ENCODE results near the gene CD300LB. TPM values are rescaled to one million over a fixed set of nuclear protein-coding genes. Genes with fewer than 3 reads are reported as not detected.

The CD300LB gene
- total RNA-seq, 2 donors from 2014 or later = not detected

DNA sequence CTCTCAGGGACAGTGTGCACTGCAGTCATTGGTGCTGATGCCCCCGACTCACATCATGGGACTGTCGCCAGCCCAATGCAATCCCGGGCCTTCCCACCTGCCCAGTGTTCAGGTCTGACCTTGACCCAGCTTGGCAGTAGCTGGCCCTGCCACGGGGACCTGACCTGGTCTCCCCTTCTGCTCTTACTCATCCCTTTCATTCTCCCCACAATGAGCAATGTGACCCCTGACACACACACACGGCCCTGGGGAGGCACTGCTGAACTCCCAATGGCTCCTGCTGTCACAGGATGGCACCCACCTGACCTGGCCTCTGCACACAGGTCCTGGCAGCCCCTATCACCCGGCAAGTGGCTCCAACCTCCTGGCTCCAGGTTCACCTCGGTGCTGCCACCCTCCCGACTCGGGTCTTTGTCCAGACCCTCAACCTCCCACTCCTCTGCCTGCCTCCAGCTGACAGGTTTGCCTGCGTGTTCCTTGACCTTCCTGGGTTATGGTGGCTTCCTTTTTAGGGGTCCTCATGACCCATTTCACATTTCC lies 8.1 kb upstream of the CD300LB start:
- Mint-ChIP-seq H3K36me3 (no peaks in the 10 kb centered on the region), H3K27ac (no peak overlapping the region), H3K9me3 (no peaks in the 10 kb centered on the region)
- ATAC-seq = no peak
- no peak for DNase-seq (ENCODE audit: low spot score in 2 of 2)

DNA sequence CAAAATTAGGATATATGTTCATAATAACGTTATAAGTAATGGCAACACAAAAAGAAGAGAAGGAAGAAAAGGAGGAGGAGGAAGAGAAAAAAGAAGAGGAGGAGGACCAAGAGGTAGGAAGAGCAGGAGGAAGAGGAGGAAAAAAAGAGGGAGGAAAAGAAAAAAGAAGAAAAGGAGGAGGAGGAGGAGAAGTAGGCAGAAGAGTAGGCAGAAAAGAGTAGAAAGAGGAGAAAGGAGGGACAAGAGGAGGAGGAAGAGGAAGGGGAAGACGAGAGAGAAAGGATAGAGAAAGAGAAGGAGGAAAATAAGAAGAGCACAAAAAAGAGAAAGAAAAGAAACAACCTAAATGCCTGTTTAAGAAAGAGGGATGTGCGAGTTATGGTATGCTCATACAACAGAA lies 5.6 kb upstream of the CD300LB start:
- ATAC-seq = no peak
- H3K9me3 Mint-ChIP-seq = no peaks in the 10 kb centered on the region
- no peak for DNase-seq (ENCODE audit: low spot score in 2 of 2)
- peak overlapping the region in 1 of 2 donors; percentile 10 for H3K27ac Mint-ChIP-seq
- H3K36me3 Mint-ChIP-seq = no peaks in the 10 kb centered on the region

DNA sequence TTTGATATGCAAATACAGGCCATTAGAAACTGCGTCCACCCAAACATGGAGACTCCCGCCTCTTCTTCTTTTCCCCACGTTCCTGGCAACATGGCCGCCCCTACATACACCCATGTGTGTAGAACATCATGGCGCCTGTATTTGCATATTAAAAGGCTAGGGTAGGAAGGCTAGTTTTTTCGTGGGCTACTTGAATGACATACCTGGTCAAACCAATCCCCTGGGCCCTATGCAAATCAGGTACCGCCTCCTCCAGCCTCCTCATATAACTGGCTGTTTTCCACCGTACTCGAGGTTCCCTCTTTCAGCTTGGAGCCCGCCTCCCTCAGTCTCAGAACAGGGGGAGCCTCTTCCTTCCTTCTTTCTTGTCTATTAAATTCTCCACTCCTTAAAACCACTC lies 840 bp upstream of the CD300LB start:
- Mint-ChIP-seq H3K36me3 (no peaks in the 10 kb centered on the region), H3K27ac (no peak overlapping the region), H3K9me3 (no peaks in the 10 kb centered on the region)
- DNase-seq (ENCODE audit: low spot score in 2 of 2) (no peak), ATAC-seq (peak in 1 of 2 donors; percentile 48)

DNA sequence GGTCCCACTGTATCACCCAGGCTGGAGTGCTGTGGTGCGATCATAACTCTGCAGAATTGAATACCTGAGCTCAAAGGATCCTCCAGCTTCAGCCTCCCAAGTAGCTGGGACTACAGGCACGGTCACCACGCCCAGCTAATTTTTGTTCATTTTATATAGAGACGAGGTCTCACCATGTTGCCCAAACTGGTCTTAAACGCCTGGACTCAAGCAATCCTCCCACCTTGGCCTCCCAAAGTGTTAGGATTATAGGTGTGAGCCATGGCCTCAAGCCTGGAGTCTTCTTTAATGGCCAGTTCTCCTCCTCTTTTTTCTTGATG lies 484 bp downstream of the CD300LB start:
- Mint-ChIP-seq H3K36me3 (no peaks in the 10 kb centered on the region), H3K27ac (no peak overlapping the region), H3K9me3 (no peaks in the 10 kb centered on the region)
- DNase-seq (ENCODE audit: low spot score in 2 of 2) = no peak
- ATAC-seq = no peak

DNA sequence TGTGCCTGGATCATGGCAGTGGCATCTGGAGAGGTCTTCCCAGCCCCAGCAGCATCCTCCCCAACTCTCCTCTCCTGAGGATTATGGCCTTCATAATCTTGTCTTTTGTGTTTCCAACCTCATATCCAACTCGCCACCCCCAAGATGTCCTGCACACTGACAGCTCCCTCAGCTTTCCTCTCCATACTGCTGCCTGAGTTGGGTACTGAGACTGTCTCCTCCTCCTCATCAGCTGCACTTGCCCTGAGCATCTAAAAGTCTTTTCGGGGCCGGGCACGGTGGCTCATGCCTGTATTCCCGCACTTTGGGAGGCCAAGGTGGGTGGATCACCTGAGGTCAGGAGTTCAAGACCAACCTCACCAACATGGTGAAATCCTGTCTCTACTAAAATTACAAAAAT lies 2.0 kb downstream of the CD300LB start:
- H3K27ac Mint-ChIP-seq = no peak overlapping the region
- H3K9me3 Mint-ChIP-seq = no peaks in the 10 kb centered on the region
- H3K36me3 Mint-ChIP-seq = no peaks in the 10 kb centered on the region
- ATAC-seq (no peak), DNase-seq (ENCODE audit: low spot score in 2 of 2) (no peak)

DNA sequence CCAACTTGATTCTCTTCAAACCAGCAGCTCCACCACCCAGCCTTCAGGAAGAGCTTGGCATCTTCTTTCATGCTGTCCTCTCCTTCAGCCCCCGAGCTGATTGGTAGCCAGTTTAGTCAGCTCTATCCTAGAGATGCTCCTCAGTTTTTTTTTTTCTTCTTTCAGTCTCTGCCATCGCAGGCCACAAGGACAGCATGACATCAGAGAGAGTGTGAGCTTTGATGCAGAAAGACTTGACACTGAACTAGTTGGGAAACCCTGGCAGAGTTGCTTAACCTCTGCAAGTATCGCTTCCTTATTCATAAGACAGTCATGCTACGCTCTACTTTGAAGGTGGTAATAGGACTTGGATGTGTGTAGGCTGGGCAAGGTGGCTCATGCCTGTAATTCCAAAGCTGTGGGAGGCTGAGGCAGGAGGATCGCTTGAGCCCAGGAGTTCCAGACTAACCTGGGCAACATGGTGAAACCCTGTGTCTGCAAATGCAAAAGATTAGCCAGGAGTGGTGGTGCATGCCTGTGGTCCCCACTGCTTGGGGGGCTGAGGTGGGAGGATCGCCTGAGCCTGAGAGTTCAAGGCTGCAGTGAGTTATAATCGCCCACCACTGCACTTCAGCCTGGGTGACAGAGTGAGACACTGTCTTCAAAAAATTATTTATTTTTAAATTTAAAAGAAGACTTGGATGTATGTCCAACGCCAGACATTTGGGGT lies 2.6 kb downstream of the CD300LB start:
- Mint-ChIP-seq H3K36me3 (peaks cover 0 to under 1% of the 10 kb centered on the region in 2 donors), H3K27ac (no peak overlapping the region), H3K9me3 (no peaks in the 10 kb centered on the region)
- peak; percentile 46 to 50 for ATAC-seq
- no peak for DNase-seq (ENCODE audit: low spot score in 2 of 2)

DNA sequence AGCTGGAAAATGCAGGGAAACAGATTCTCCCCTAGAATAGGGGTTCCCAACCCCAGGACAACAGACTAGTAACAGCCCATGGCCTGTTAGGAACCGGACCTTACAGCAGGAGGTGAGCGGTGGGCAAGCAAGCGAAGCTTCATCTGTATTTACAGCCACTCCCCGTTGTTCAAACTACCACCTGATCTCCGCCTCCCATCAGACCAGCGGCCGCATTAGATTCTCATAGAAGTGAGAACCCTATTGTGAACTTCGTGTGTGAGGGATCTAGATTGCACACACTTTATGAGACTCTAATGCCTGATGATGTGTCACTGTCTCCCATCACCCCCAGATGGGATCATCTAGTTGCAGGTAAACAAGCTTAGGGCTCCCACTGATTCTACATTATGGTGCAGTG lies 3.5 kb downstream of the CD300LB start:
- no peak overlapping the region for H3K27ac Mint-ChIP-seq
- no peak for ATAC-seq

DNA sequence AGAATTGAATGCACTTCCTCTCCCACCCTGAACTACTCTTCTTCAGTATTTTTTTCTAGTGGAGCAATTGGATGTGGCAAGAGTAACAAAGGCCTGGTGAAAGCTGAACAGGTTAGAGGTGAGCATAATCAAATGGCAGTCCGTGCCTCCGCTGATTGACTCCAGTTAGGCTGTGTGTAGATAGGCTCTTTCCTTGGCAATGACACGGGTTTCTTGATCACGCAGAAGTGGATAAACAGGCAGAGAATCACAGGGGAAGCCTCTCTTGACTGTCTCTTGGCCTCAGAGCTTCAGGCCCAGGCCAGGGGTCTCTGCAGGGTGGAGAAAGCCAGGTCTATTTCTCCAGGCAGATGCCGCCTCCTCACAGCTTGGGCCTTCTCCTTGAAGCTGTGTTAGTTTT lies 4.2 kb downstream of the CD300LB start:
- Mint-ChIP-seq H3K9me3 (peaks cover 0 to 6% of the 10 kb centered on the region in 2 donors), H3K27ac (no peak overlapping the region), H3K36me3 (peaks cover 0 to 8% of the 10 kb centered on the region in 2 donors)
- ATAC-seq = no peak
- no peak for DNase-seq (ENCODE audit: low spot score in 2 of 2)

More for the DNA sequence above, 3.5 kb downstream of the CD300LB start:
- peaks cover 0 to 6% of the 10 kb centered on the region in 2 donors for H3K9me3 Mint-ChIP-seq
- peaks cover 0 to 8% of the 10 kb centered on the region in 2 donors for H3K36me3 Mint-ChIP-seq
- no peak for DNase-seq (ENCODE audit: low spot score in 2 of 2)

DNA sequence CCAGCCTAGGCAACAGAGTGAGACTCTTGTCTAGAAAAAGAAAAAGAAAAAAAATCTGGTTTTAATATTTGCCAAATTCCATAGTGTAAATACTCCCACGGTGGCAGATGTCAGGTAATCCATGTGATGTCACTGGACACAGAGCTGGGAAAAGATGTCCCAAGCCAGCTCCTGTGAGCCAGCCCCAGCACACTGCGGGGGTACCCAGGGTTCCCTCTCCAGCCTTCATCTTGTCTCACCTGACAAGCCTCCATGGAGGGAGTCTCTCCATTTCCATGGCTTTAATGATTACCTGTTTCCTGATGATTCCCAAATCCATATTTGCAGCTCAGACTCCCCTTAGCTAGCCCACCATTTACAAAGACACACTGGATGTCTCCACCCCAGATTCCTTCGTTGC lies 4.6 kb downstream of the CD300LB start:
- Mint-ChIP-seq H3K36me3 (peaks cover 0 to 8% of the 10 kb centered on the region in 2 donors), H3K27ac (no peak overlapping the region), H3K9me3 (peaks cover 0 to 6% of the 10 kb centered on the region in 2 donors)
- DNase-seq (ENCODE audit: low spot score in 2 of 2) (no peak), ATAC-seq (no peak)

DNA sequence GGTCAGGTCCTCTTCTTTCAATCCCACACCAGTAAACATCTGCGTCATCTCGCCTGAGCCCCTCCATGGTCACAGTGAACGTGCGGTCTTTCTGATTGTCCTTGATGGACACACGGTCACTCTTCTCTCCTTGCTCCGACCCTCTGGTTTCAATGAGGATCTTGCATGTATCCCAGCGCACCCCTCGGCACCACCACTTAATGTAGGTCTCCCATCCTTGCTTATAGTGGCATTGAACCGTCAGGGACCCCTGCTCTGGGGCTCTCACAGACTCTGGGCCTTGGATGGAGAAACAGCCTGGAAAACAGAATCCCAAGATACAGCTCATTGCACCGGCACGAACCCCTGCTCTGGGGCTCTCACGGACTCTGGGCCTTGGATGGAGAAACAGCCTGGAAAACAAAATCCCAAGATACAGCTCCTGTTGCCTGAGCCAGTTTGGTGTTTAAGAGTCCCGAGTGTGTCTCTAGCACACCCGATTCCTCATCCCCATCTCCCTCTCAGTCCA lies 5.4 kb downstream of the CD300LB start:
- no peak for DNase-seq (ENCODE audit: low spot score in 2 of 2)
- H3K36me3 Mint-ChIP-seq = peaks cover 0 to 8% of the 10 kb centered on the region in 2 donors
- no peak overlapping the region for H3K27ac Mint-ChIP-seq
- H3K9me3 Mint-ChIP-seq = peaks cover 0 to 8% of the 10 kb centered on the region in 2 donors
- no peak for ATAC-seq

DNA sequence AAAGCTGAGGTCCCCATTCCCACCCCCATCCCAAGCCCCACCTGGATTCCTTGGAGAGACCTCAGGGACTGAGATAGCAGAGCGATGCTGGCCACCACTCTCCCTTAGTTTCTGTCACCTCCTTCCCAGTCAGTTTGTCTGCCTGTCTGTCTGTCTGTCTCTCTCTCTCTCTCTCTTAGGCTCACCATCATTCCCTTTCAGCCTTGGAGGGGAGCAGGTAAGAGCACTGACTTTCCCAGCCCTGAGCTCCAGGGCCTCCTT lies 5.9 kb downstream of the CD300LB start:
- ATAC-seq (no peak), DNase-seq (ENCODE audit: low spot score in 2 of 2) (no peak)
- H3K9me3 Mint-ChIP-seq = peaks cover 0 to 10% of the 10 kb centered on the region in 2 donors
- no peak overlapping the region for H3K27ac Mint-ChIP-seq
- peaks cover 0 to 8% of the 10 kb centered on the region in 2 donors for H3K36me3 Mint-ChIP-seq

DNA sequence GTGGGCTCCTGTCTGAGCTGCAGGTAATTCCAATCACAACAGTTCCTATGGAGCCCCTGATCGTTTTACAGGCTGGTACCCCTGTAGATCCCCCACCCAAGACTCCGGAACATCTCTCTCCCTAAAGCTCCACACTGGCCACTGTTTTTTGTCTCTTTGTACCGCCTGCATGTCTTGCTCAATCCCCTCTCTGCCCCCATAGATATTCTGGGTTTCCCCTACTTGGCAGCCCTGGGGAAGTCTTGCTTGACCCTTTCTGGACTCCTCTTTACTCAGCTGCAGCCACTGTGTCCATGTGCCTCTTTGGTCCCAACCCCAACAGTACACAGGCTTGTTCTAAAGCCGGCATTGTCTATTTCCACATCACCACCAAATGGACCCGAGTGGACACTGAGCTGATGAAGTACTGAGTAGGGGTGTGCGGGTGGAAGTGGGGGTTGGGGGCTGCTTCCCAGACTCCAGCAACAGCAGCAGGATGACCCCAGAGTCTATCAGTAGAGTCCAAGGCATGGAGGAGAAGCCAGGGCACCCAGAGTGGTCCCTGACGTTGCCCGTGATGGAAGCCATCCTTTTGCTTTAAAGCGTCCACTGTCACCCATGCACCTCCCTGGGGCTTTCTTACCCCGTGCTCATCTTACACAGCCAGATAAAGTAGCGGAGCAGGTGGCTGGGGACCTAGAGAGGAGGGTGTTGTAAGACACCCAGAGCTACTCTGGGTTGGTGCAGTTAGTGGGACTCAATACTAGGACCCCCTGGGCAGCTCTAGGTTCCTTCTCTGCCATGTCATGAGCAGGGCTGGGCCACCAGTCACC lies 6.4 kb downstream of the CD300LB start:
- peaks cover 0 to 10% of the 10 kb centered on the region in 2 donors for H3K9me3 Mint-ChIP-seq
- no peak overlapping the region for H3K27ac Mint-ChIP-seq
- H3K36me3 Mint-ChIP-seq = peaks cover 0 to 8% of the 10 kb centered on the region in 2 donors
- no peak for ATAC-seq
- DNase-seq (ENCODE audit: low spot score in 2 of 2) = no peak

DNA sequence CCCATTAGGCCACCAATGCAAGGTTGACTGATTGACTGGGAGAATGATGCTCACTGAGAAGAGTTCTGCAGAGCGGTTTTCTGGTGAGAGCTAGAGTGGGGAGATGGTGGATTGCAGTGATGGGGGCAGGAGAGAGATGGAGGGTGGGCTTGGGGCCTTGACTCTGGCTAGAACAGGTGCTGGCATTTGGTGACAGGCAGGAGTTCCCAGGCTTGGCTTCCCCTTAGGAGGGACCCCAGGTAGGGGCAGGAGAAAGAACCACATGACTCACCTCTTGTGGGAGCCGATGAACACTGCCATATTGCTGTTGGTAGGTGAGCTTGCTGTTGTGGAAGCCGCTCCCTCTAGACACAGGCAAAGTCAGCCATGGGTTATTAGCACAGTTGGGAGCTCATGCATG lies 8.0 kb downstream of the CD300LB start:
- DNase-seq (ENCODE audit: low spot score in 2 of 2) (no peak), ATAC-seq (no peak)
- Mint-ChIP-seq H3K27ac (no peak overlapping the region), H3K9me3 (peaks cover 3 to 15% of the 10 kb centered on the region in 2 donors), H3K36me3 (peaks cover 0 to 14% of the 10 kb centered on the region in 2 donors)

DNA sequence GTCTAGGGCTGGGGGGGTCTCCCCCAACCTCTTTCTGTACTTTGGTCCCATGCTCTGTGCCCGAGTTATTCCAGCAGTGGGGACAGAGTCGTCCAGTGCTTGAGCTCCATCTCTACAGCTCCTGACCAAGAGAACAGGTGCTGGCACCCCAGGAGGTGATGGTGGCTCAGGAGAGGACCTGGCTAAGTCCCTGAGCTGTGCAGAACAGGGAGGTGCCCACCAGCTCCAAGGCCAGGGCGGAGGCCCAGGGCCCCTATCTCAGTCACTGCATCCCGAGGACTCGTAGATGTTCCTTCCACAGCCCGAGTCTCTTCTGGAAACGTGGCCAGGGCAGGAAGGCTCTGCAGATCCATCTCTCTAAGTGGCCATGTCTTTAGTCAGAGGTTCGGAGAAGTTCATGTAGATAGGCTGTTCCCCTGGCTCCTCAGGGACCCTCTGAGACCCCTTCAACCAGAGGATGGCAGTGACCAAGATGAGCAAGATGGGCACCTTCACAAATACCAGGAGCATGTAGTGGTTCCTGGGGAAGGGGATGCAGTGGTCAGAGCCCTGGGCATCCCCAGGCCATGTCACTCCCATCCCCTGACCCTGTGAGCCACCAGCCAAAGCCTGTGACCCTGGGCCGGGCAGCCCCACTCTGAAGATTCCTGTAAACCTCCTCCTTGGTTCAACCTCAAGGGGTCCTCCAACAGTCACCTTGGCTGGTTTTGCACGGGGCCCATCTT lies 8.7 kb downstream of the CD300LB start:
- DNase-seq (ENCODE audit: low spot score in 2 of 2) = no peak
- H3K27ac Mint-ChIP-seq = no peak overlapping the region
- peaks cover 3 to 19% of the 10 kb centered on the region in 2 donors for H3K9me3 Mint-ChIP-seq
- peaks cover 0 to 21% of the 10 kb centered on the region in 2 donors for H3K36me3 Mint-ChIP-seq
- no peak for ATAC-seq

DNA sequence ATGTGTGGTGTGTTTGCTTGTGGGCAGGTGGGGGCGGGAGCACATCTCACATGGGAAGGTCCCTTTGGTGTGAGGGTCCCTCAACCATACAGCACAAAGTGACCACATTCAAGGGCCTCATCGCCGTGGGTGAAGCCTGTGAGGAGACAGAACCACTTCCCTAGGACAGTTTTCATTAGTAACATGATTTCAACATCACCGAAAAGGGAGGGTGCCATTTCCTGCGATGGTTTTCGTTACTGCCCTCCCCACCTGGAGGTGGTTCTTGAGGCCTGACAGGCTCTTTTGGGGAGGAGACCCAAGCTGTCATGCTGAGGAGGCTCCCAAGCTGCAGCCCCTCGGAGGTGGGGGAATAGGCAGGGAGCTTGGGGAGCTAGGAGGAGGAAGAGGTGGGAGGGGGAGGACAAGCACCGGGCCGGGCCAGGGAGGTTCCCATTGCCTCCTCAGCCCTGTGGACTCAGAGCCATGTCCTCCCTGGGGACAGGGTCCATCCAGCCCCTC lies 9.5 kb downstream of the CD300LB start:
- Mint-ChIP-seq H3K27ac (no peak overlapping the region), H3K9me3 (peaks cover 3 to 19% of the 10 kb centered on the region in 2 donors), H3K36me3 (peaks cover 0 to 21% of the 10 kb centered on the region in 2 donors)
- peak in 1 of 2 donors; percentile 54 for ATAC-seq
- no peak for DNase-seq (ENCODE audit: low spot score in 2 of 2)

DNA sequence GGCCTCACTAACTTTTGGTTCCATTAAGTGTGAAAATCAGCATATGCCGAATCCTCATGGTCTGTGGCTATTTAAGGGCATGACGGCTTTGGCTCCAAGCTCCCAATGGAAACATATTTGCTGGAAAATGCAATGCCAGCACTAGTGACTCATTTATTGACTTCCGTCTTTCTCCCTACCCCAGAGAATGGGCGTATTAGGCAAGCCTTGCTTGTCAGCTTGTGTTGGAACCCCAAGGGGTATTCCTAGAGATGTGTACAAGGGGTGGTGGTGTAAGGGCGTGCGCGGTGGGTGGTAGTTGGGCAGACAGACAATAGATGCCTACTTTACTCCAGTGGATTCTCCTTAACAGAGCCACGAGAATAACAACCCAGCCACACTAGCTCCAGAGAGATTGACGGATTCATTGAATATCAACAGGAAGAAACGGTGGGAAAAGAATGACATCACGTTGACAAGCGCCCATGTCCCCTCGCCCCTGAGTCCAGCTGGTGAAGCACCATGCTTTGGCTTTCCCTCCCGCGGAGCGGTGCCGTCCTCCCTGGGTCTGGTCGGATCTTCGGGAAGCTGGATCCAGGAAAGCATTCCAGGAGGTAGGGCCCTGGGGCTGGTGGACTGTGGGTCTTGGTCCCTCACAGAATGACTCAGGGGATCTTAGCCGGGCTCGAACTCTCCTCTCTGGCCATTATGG lies 10.3 kb downstream of the CD300LB start:
- H3K9me3 Mint-ChIP-seq = peaks cover 3 to 19% of the 10 kb centered on the region in 2 donors
- peaks cover 0 to 21% of the 10 kb centered on the region in 2 donors for H3K36me3 Mint-ChIP-seq
- ATAC-seq (no peak), DNase-seq (ENCODE audit: low spot score in 2 of 2) (no peak)
- H3K27ac Mint-ChIP-seq = no peak overlapping the region
